ENCODE measurements around the gene OR51D1.

OR51D1 gene

GRCh38 chr11:4664786-4665185, 27.5 kb downstream of the OR51D1 start:
- no peak overlapping the region for H3K4me3 ChIP-seq (ENCODE audit: low read depth, low read length)
- TF ChIP-seq CTCF (IDR thresholded peaks at IDR 0.05; ENCODE audit: borderline replicate concordance, insufficient read depth, low read depth, low read length), result no peak

GRCh38 chr11:4665424-4665823, 28.1 kb downstream of the OR51D1 start:
- H3K4me3 ChIP-seq (ENCODE audit: low read depth, low read length), result no peak overlapping the region
- TF ChIP-seq CTCF (IDR thresholded peaks at IDR 0.05; ENCODE audit: borderline replicate concordance, insufficient read depth, low read depth, low read length), result no peak

GRCh38 chr11:4671741-4672140, 34.5 kb downstream of the OR51D1 start:
- no peak overlapping the region for H3K4me3 ChIP-seq (ENCODE audit: low read depth, low read length)
- no peak for TF ChIP-seq CTCF (IDR thresholded peaks at IDR 0.05; ENCODE audit: borderline replicate concordance, insufficient read depth, low read depth, low read length)

- H3K4me3 ChIP-seq (ENCODE audit: low read depth, low read length), result no peak overlapping the region
- TF ChIP-seq CTCF (IDR thresholded peaks at IDR 0.05; ENCODE audit: borderline replicate concordance, insufficient read depth, low read depth, low read length), result no peak
Observed at GRCh38 chr11:4672470-4672869, 35.2 kb downstream of the OR51D1 start.

- TF ChIP-seq CTCF (IDR thresholded peaks at IDR 0.05; ENCODE audit: borderline replicate concordance, insufficient read depth, low read depth, low read length), result no peak
Observed at GRCh38 chr11:4673781-4674180, 36.5 kb downstream of the OR51D1 start.

GRCh38 chr11:4677948-4678347, 40.7 kb downstream of the OR51D1 start:
- TF ChIP-seq CTCF (IDR thresholded peaks at IDR 0.05; ENCODE audit: borderline replicate concordance, insufficient read depth, low read depth, low read length), result no peak
- H3K4me3 ChIP-seq (ENCODE audit: low read depth, low read length), result no peak overlapping the region

More at GRCh38 chr11:4673781-4674180, 36.5 kb downstream of the OR51D1 start:
- no peak overlapping the region for H3K4me3 ChIP-seq (ENCODE audit: low read depth, low read length)

GRCh38 chr11:4680341-4680740, 43.1 kb downstream of the OR51D1 start:
- TF ChIP-seq CTCF (IDR thresholded peaks at IDR 0.05; ENCODE audit: borderline replicate concordance, insufficient read depth, low read depth, low read length), result no peak
- no peak overlapping the region for H3K4me3 ChIP-seq (ENCODE audit: low read depth, low read length)
